Astrocyte (in vitro differentiated cells and primary cell): ENCODE results near the gene PPFIA1. TPM values are rescaled to one million over a fixed set of nuclear protein-coding genes. Genes with fewer than 3 reads are reported as not detected.

Source experiments
- DNase-seq: peaks from one replicate; pipeline ENCODE4 v3.0.0-alpha.2; 2010; ENCODE audit warnings: low read depth
- FAIRE-seq: peaks from 2 replicates; lab custom pipeline; 2011; peaks lifted over from hg19 to GRCh38; lab: Jason Lieb, UNC
- H2AFZ ChIP-seq: 2 replicates; pipeline ENCODE4 v1.6.0; 2012; ENCODE audit warnings: low read depth, low read length, inconsistent platforms
- H3K27ac ChIP-seq: 2 replicates; pipeline ENCODE4 v1.5.1; 2011; ENCODE audit warnings: low read depth, low read length, inconsistent platforms
- H3K27me3 ChIP-seq: 2 replicates; pipeline ENCODE4 v1.6.0; 2011; ENCODE audit warnings: low read length, inconsistent platforms; ENCODE audit not compliant: insufficient read depth
- H3K36me3 ChIP-seq: 2 replicates; pipeline ENCODE4 v1.5.1; 2011; ENCODE audit warnings: low read length, inconsistent platforms; ENCODE audit not compliant: insufficient read depth
- H3K4me1 ChIP-seq: 2 replicates; pipeline ENCODE4 v1.5.1; 2011; ENCODE audit warnings: low read length, inconsistent platforms; ENCODE audit not compliant: insufficient read depth
- H3K4me2 ChIP-seq: 2 replicates; pipeline ENCODE4 v1.6.0; 2012; ENCODE audit warnings: low read length, inconsistent platforms
- H3K4me3 ChIP-seq: 2 replicates; pipeline ENCODE4 v1.5.1; 2011; ENCODE audit warnings: low read depth, mild to moderate bottlenecking, low read length, inconsistent platforms; ENCODE audit not compliant: insufficient read depth
- H3K79me2 ChIP-seq: 2 replicates; pipeline ENCODE4 v1.6.0; 2012; ENCODE audit warnings: mild to moderate bottlenecking, low read length, inconsistent platforms; ENCODE audit not compliant: insufficient read depth
- H3K9ac ChIP-seq: 2 replicates; pipeline ENCODE4 v1.6.0; 2012; ENCODE audit warnings: mild to moderate bottlenecking, low read length, inconsistent platforms
- H3K9me3 ChIP-seq: 2 replicates; pipeline ENCODE4 v1.5.1; 2012; ENCODE audit warnings: low read depth, mild to moderate bottlenecking, low read length, inconsistent platforms; ENCODE audit not compliant: insufficient read depth
- H4K20me1 ChIP-seq: 2 replicates; pipeline ENCODE4 v1.6.0; 2012; ENCODE audit warnings: low read length, inconsistent platforms; ENCODE audit not compliant: insufficient read depth
- H3K27ac Mint-ChIP-seq: one replicate; pipeline ENCODE4 v1.8.0; 2021; ENCODE audit warnings: mild to moderate bottlenecking, mixed read lengths; ENCODE audit not compliant: unreplicated experiment
- H3K27me3 Mint-ChIP-seq: one replicate; pipeline ENCODE4 v1.8.0; 2021; ENCODE audit warnings: low read depth, mixed read lengths; ENCODE audit not compliant: unreplicated experiment
- H3K36me3 Mint-ChIP-seq: one replicate; pipeline ENCODE4 v1.8.0; 2021; ENCODE audit warnings: low read depth, mixed read lengths; ENCODE audit not compliant: unreplicated experiment
- H3K4me1 Mint-ChIP-seq: one replicate; pipeline ENCODE4 v1.8.0; 2021; ENCODE audit warnings: low read depth, mixed read lengths; ENCODE audit not compliant: unreplicated experiment
- H3K4me3 Mint-ChIP-seq: one replicate; pipeline ENCODE4 v1.8.0; 2021; ENCODE audit warnings: mild to moderate bottlenecking, moderate library complexity, mixed read lengths; ENCODE audit not compliant: unreplicated experiment
- H3K9me3 Mint-ChIP-seq: one replicate; pipeline ENCODE4 v1.8.0; 2021; ENCODE audit warnings: mild to moderate bottlenecking, mixed read lengths; ENCODE audit not compliant: unreplicated experiment
- EZH2 ChIP-seq: IDR thresholded peaks from 2 replicates; pipeline ENCODE4 v1.6.1; 2012; ENCODE audit warnings: mild to moderate bottlenecking, low read length, inconsistent platforms; ENCODE audit not compliant: insufficient read depth
- total RNA-seq: library from RNA; stranded (reverse); gene quantifications from 2 replicates; pipeline ENCODE4 v1.2.1, GENCODE V29; 2021
- TF ChIP-seq, protein P1 (sequence below): IDR thresholded peaks from 2 replicates; pipeline ENCODE4 v1.5.1; 2011; ENCODE audit warnings: low read depth, mild to moderate bottlenecking, inconsistent platforms, low read length, moderate library complexity; ENCODE audit not compliant: insufficient read depth

Gene PPFIA1
- total RNA-seq, 1 donor from 2014 or later = 54.7 TPM

DNA sequence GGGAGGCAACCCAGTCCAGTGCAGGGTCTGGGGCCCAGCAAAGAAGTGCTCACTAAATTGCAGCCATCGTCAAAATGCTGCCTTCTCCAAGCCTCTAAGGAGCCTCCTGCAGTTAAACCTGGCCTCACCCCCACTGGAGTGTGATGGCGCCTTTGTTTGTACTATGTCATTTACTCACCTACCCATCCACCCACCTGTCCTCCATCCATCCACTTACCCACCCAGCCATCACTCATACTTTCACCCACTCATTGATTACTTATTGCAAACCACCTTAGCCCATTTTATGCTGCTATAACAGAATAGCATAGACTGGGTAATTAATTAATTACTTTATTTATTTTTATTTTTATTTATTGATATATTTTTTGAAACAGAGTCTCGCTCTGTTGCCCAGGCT is 28.8 kb upstream of the PPFIA1 start:
- Histone ChIP-seq H4K20me1 (no peaks in the 10 kb centered on the region), H3K9ac (no peak overlapping the region), H3K4me3 (no peak overlapping the region), H3K36me3 (no peaks in the 10 kb centered on the region), H3K9me3 (no peaks in the 10 kb centered on the region), H3K4me2 (no peak overlapping the region), H3K27me3 (no peaks in the 10 kb centered on the region), H3K79me2 (no peaks in the 10 kb centered on the region), H3K27ac (no peak overlapping the region), H2AFZ (no peak overlapping the region), H3K4me1 (peaks cover 36% of the 10 kb centered on the region)
- no peak overlapping the region for H3K27ac Mint-ChIP-seq
- H3K27me3 Mint-ChIP-seq = peaks cover 6% of the 10 kb centered on the region
- DNase-seq (no peak), FAIRE-seq (no peak)
- H3K4me1 Mint-ChIP-seq = peaks cover 28% of the 10 kb centered on the region
- no peak overlapping the region for H3K4me3 Mint-ChIP-seq
- no peaks in the 10 kb centered on the region for H3K9me3 Mint-ChIP-seq
- TF ChIP-seq, protein P1, sequence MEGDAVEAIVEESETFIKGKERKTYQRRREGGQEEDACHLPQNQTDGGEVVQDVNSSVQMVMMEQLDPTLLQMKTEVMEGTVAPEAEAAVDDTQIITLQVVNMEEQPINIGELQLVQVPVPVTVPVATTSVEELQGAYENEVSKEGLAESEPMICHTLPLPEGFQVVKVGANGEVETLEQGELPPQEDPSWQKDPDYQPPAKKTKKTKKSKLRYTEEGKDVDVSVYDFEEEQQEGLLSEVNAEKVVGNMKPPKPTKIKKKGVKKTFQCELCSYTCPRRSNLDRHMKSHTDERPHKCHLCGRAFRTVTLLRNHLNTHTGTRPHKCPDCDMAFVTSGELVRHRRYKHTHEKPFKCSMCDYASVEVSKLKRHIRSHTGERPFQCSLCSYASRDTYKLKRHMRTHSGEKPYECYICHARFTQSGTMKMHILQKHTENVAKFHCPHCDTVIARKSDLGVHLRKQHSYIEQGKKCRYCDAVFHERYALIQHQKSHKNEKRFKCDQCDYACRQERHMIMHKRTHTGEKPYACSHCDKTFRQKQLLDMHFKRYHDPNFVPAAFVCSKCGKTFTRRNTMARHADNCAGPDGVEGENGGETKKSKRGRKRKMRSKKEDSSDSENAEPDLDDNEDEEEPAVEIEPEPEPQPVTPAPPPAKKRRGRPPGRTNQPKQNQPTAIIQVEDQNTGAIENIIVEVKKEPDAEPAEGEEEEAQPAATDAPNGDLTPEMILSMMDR = no peak
- TF ChIP-seq EZH2 = no peak
- H3K36me3 Mint-ChIP-seq = no peaks in the 10 kb centered on the region

DNA sequence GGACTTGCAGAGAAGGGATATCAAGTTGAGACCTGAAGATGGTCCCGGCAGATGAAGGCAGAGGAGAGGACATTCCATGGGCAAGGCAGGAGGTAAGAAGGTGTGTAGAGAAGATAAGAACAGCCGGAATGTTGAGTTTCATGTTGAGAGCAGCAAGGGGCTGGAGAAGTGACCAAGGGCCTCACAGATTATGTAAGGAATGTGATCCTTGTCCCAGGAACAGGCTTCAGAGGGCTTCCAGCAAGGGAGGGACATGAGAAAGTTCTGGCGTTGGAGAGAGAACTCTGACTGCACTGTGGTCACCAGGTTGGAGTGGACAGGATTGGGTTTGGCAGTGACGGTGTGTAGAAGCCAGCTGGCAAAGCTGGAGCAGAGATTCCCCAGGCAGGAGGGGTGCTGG is 27.6 kb upstream of the PPFIA1 start:
- no peak overlapping the region for H3K4me2 ChIP-seq
- no peak overlapping the region for H3K27ac ChIP-seq
- H3K36me3 ChIP-seq = no peaks in the 10 kb centered on the region
- peaks cover 41% of the 10 kb centered on the region for H3K4me1 ChIP-seq
- TF ChIP-seq, protein P1 = no peak
- no peak for TF ChIP-seq EZH2
- H3K79me2 ChIP-seq = no peaks in the 10 kb centered on the region
- no peak overlapping the region for H3K9ac ChIP-seq
- FAIRE-seq (no peak), DNase-seq (no peak)
- no peak overlapping the region for H3K4me3 Mint-ChIP-seq
- H3K9me3 ChIP-seq = no peaks in the 10 kb centered on the region
- peaks cover 3% of the 10 kb centered on the region for H3K9me3 Mint-ChIP-seq
- H3K4me1 Mint-ChIP-seq = peaks cover 36% of the 10 kb centered on the region
- no peaks in the 10 kb centered on the region for H3K36me3 Mint-ChIP-seq
- peak overlapping the region; percentile 54 for H3K27ac Mint-ChIP-seq
- no peaks in the 10 kb centered on the region for H3K27me3 ChIP-seq
- H4K20me1 ChIP-seq = no peaks in the 10 kb centered on the region
- peaks cover 6% of the 10 kb centered on the region for H3K27me3 Mint-ChIP-seq
- H3K4me3 ChIP-seq = no peak overlapping the region
- H2AFZ ChIP-seq = no peak overlapping the region

DNA sequence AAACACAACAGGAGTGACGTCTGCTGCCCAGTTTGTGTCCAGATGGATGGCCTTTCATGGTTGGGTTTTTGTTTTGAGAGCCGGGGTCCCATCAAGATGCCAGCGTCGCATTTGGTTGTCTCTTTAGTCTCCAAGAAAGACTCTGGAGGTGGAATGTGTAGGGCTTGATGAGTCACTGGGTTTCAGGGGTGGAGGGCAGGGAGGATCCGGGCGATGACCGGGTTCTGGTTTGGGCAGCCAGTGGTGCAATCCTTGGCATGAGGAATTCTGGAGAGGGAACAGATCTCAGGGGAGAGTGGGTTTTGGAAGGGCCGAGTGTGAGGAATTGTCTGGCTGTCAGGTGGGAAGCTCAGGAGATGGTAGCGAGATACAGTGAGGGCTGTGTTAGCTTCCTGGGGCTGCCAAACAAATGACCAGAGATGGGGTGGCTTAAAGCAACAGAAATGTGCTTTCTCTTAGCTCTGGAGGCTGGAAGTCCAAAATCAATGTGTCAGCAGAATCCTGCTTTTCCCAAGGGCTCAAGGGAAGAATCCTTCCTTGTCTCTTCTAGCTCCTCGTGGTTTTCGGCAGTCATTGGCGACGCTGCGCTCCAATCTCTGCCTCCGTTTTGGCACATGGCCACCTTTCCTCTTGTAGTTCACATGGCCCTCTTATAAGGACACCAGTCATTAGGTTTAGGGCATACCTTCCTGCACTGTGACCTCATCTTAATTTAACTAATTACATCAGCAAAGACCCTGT is 26.4 kb upstream of the PPFIA1 start:
- H3K27ac Mint-ChIP-seq = peak overlapping the region; percentile 90
- no peaks in the 10 kb centered on the region for H3K36me3 Mint-ChIP-seq
- no peak overlapping the region for H2AFZ ChIP-seq
- DNase-seq (peak; percentile 45), FAIRE-seq (no peak)
- peak overlapping the region; percentile 63 for H3K4me2 ChIP-seq
- H3K27ac ChIP-seq = peak overlapping the region; percentile 82
- peaks cover 36% of the 10 kb centered on the region for H3K4me1 Mint-ChIP-seq
- H3K9me3 Mint-ChIP-seq = peaks cover 3% of the 10 kb centered on the region
- H3K27me3 ChIP-seq = no peaks in the 10 kb centered on the region
- peak overlapping the region; percentile 58 for H3K4me3 Mint-ChIP-seq
- no peak overlapping the region for H3K4me3 ChIP-seq
- peak overlapping the region; percentile 59 for H3K9ac ChIP-seq
- TF ChIP-seq, protein P1 = no peak
- no peak for TF ChIP-seq EZH2
- no peaks in the 10 kb centered on the region for H3K36me3 ChIP-seq
- H4K20me1 ChIP-seq = no peaks in the 10 kb centered on the region
- peaks cover 6% of the 10 kb centered on the region for H3K27me3 Mint-ChIP-seq
- H3K4me1 ChIP-seq = peaks cover 42% of the 10 kb centered on the region
- no peaks in the 10 kb centered on the region for H3K79me2 ChIP-seq
- H3K9me3 ChIP-seq = no peaks in the 10 kb centered on the region
